Activated naive CD4-positive, alpha-beta T cell treated with anti-CD3 and anti-CD28 coated beads, Interleukin-2, amount 50 U/mL, for 24 hours (primary cell): Measurements from ENCODE around the gene ARHGEF28.

Source experiments
- H3K27ac Mint-ChIP-seq: one replicate; pipeline ENCODE4 v1.8.0; 2021; ENCODE audit warnings: mild to moderate bottlenecking, mixed read lengths
- H3K27me3 Mint-ChIP-seq: one replicate; pipeline ENCODE4 v1.8.0; 2021; ENCODE audit warnings: mixed read lengths
- H3K36me3 Mint-ChIP-seq: one replicate; pipeline ENCODE4 v1.8.0; 2021; ENCODE audit warnings: mixed read lengths
- H3K4me1 Mint-ChIP-seq: one replicate; pipeline ENCODE4 v1.8.0; 2021; ENCODE audit warnings: mixed read lengths
- H3K4me3 Mint-ChIP-seq: one replicate; pipeline ENCODE4 v1.8.0; 2021; ENCODE audit warnings: mild to moderate bottlenecking, mixed read lengths
- H3K9me3 Mint-ChIP-seq: one replicate; pipeline ENCODE4 v1.8.0; 2021; ENCODE audit warnings: mixed read lengths

The ARHGEF28 gene

DNA sequence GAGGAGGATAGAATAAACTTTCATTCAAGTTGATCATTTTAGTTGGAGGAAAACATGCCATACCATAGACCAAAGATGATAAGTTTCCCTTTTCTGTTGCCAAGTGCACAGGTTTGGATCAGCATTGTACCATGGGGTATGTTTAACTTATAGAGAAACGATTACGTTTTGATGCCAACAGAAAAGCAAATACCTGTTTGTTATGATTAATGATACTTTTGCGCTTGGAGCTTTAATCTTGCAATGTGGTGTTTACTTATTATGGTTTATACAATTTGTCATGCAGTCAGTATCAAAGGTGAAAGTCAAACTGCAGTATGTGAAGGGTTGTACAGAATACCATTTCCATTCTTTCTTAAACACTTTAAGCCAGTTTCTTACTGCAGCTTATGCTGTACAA is 13.2 kb upstream of the ARHGEF28 start:
- H3K4me1 Mint-ChIP-seq, result no peaks in the 10 kb centered on the region
- H3K36me3 Mint-ChIP-seq, result no peaks in the 10 kb centered on the region
- H3K4me3 Mint-ChIP-seq, result no peak overlapping the region
- H3K9me3 Mint-ChIP-seq, result no peaks in the 10 kb centered on the region
- peaks cover 20% of the 10 kb centered on the region for H3K27me3 Mint-ChIP-seq
- H3K27ac Mint-ChIP-seq, result no peak overlapping the region

DNA sequence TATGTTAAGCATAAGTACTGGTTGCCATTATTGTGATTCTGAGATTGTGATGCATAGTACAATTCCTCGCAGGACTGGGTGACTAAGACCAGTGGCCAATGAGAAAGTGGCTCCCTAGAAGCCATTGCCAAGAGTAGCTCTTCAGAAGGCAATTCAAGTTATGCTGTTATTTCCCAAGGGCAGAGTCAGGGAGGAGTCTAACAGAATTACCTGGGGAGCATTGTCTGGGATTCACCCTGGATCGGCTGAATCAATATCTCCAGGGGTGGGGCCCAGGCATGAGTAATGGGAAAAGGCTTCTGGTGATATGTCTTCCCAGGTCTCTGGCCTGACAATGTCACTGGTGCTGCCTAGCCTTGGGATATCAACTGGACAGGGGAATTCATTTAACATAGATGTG is 10.9 kb upstream of the ARHGEF28 start:
- no peaks in the 10 kb centered on the region for H3K4me1 Mint-ChIP-seq
- H3K27me3 Mint-ChIP-seq, result peaks cover 22% of the 10 kb centered on the region
- no peak overlapping the region for H3K4me3 Mint-ChIP-seq
- no peaks in the 10 kb centered on the region for H3K9me3 Mint-ChIP-seq
- H3K36me3 Mint-ChIP-seq, result no peaks in the 10 kb centered on the region
- H3K27ac Mint-ChIP-seq, result no peak overlapping the region

DNA sequence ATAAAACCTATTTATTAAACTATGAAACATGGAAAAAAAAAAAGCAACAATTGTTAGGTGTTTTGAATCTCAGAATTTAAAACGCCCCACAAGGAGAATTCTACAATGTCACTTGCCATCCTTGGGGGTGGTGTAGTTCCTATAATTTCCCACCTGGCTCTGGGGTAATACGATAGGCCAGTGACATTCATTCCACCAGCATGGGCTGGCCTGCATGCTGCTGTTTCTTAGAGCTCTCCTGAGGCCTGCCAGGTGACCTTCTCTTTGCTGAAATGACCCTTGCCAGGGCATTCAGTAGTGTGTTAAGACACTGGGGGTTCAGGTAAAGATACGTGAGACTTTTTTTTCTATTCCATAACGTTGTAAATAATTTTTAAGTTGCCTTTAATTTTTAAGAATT is 10.0 kb upstream of the ARHGEF28 start:
- Mint-ChIP-seq H3K4me3 (no peak overlapping the region), H3K4me1 (no peaks in the 10 kb centered on the region), H3K36me3 (no peaks in the 10 kb centered on the region), H3K9me3 (no peaks in the 10 kb centered on the region), H3K27me3 (peaks cover 19% of the 10 kb centered on the region), H3K27ac (no peak overlapping the region)

DNA sequence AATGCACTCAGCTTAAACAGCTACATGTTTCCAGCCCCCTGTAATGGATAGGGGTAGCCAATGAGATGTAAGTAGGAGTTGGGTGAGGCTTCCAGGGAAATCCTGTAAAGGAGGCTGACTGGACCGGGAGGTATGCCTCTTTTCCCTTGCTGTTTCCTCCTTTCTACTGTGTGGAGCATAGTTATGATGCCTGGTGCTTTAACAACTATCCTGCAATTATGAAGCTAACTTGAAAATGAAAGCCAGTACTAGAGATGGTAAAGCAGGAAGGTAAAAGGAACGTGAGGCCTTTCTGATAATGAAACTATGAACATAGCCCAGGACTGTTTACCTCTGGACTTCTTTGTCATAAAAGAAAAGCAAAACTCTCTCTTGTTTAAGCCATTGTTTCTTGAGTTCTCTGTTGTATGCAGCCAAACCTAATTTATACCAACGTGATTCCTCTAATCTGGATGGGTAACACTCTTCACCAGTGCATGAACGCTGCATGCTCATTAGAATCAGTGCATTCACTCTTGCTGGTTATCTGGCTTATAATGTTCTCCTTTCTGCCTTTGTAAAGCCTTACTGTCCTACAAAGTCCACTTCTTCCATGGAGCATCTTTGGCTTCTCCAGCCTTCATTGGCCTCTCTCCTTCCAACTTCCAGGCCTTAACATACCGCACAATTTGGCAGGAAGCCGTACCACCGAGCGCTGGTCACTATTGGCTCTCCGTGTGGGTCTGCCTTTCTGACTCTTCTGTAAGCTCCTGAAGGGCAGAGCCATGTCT is 8.3 kb upstream of the ARHGEF28 start:
- H3K27me3 Mint-ChIP-seq, result peaks cover 21% of the 10 kb centered on the region

DNA sequence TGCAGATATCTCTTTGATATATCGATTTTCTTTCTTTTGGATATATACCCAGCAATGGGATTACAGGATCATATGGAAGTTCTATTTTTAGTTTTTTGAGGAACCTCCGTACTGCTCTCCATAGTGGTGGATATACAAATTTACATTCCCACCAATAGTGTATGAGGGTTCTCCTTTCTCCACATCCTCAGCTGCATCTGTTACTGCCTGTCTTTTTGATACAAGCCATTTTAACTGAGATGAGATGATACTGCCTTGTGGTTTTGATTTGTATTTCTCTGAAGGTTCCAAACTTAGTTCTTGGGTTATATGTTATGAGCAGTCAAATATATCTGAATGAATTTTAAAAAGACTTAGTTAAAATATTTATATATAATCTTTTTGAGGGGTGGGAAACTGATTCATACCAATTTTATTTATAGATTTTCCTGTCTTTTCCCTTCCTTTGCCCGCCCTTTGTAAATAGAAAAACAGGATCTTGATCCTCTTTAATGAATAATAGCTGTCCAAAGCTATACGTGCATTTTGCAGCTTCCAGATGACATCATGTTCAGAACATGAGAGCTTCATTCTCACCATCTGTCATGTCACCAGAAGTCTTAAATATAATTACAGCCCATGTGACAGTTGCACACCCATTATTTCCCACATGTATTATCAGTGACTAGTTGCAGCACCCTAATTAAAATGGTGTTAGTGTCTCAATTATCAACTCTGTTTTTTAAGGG is 6.2 kb upstream of the ARHGEF28 start:
- Mint-ChIP-seq H3K4me3 (no peak overlapping the region), H3K9me3 (no peaks in the 10 kb centered on the region), H3K27ac (no peak overlapping the region), H3K4me1 (no peaks in the 10 kb centered on the region), H3K27me3 (peaks cover 25% of the 10 kb centered on the region), H3K36me3 (no peaks in the 10 kb centered on the region)

More for the DNA sequence above, 8.3 kb upstream of the ARHGEF28 start:
- Mint-ChIP-seq H3K27ac (no peak overlapping the region), H3K36me3 (no peaks in the 10 kb centered on the region), H3K9me3 (no peaks in the 10 kb centered on the region), H3K4me3 (no peak overlapping the region), H3K4me1 (no peaks in the 10 kb centered on the region)

DNA sequence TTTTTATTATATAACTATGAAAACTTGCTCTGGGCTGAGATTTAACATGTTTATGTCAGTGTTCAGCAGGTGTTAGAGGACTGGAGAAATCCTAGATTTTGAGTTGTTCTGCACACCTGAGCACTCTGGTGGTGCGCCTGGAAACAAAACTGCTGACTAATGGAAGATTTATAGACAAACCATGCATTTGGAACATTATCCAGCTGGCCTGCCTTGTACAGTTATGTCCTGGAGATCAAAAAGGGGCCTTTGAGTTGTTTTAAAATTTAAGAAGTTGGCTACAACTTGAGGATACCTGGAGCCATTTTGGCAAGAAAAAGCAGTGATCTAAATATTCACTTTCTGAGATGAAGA is 5.7 kb upstream of the ARHGEF28 start:
- H3K27ac Mint-ChIP-seq, result no peak overlapping the region
- no peak overlapping the region for H3K4me3 Mint-ChIP-seq
- H3K36me3 Mint-ChIP-seq, result no peaks in the 10 kb centered on the region
- no peaks in the 10 kb centered on the region for H3K4me1 Mint-ChIP-seq
- H3K9me3 Mint-ChIP-seq, result no peaks in the 10 kb centered on the region
- peaks cover 28% of the 10 kb centered on the region for H3K27me3 Mint-ChIP-seq

DNA sequence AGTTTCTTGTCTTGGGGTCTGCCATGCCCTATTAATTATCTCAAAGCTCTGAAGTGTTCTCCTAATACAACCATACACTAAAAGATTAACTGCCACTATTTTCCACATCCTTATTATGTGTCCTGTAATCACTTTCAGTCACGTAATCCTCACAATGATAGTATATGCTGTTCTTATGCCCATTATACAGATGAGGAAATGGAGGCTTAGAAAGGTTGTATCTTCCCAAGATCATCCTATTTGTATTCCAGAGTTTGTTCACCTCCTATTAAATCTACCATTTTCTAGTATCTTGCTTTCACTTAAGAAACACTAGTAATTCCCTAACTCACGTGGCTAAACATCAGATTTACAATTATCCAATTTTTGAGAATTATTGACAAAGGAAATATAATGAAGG is 2.9 kb upstream of the ARHGEF28 start:
- Mint-ChIP-seq H3K9me3 (no peaks in the 10 kb centered on the region), H3K4me3 (no peak overlapping the region), H3K36me3 (no peaks in the 10 kb centered on the region), H3K27ac (peak overlapping the region; percentile 57), H3K27me3 (peaks cover 34% of the 10 kb centered on the region), H3K4me1 (no peaks in the 10 kb centered on the region)

DNA sequence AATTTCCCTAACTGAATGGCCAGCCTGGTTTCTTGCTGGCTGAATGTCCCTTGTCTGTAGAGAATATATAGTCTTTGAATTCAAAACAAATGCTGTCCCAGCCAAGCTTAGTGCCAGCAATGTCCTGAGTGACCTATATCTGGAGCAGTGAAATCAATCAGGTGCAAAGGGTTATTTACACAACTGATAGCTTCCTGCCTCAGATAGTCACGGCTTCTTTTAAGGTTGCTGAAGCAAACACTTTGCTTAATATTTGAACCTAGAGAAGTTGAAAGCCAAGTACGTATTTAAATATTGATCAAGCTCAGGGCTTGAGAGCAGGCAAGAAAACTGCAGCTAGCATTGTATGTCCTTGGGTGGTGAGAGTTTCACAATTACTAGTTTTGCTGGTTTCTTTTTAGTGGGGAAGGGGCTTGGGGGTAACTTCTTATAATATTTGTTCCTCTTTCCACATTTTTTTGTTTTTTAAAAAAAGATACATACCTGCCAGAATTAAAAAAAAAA is 2.0 kb upstream of the ARHGEF28 start:
- Mint-ChIP-seq H3K4me1 (no peaks in the 10 kb centered on the region), H3K4me3 (no peak overlapping the region), H3K36me3 (no peaks in the 10 kb centered on the region), H3K9me3 (no peaks in the 10 kb centered on the region), H3K27ac (no peak overlapping the region), H3K27me3 (peaks cover 39% of the 10 kb centered on the region)

DNA sequence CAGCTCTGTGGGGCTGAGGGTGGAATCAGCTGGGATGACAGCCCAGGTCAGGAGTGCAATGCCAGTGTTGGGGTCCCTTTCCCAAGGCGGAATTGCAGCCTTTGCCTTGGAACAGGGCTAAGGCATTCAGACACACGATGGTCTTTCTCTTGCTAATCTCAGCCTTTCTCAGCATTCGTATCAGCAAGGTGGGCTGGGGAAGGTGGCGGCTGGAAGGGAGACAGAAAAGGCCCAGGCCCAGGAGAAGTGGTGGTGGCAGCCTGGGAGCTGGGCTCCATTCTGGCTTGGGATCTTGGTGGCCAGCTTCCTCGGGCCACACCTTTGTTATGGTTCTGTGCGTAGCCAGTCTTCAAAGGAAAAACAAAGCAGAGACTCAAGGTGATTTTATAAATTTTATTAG is 1.1 kb upstream of the ARHGEF28 start:
- no peaks in the 10 kb centered on the region for H3K4me1 Mint-ChIP-seq
- no peaks in the 10 kb centered on the region for H3K36me3 Mint-ChIP-seq
- peak overlapping the region; percentile 30 for H3K27ac Mint-ChIP-seq
- no peak overlapping the region for H3K4me3 Mint-ChIP-seq
- H3K27me3 Mint-ChIP-seq, result peaks cover 43% of the 10 kb centered on the region
- no peaks in the 10 kb centered on the region for H3K9me3 Mint-ChIP-seq

DNA sequence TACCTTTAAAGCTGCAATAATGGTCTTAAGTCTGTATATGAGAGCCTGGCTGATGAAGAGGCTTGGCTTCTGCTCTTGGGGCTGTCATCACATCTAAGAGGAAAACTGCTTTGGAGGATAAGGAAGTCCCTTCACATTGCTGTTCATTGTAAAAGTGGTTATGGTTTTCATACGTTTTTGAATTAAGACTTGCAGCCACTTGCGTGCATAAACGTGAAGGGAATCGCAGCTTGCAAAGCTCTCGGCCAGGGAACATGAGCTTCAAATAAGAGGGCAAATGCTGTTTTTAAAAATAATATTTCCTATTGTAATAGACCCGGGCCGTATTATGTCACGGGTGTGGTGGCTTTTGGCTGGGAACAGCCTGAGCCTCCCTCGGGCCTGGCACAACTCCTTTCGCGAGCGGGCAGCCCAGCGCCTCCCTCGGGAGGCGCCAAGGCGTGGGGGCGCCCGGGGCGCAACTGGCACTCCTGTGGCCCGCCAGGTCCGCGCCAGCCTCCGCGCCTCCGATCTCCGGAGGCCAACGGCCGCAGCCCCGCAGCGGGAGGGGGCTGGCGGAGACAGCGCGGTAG is 538 bp upstream of the ARHGEF28 start:
- Mint-ChIP-seq H3K4me3 (peak overlapping the region; percentile 59), H3K36me3 (no peaks in the 10 kb centered on the region), H3K27me3 (peaks cover 40% of the 10 kb centered on the region), H3K9me3 (no peaks in the 10 kb centered on the region), H3K4me1 (no peaks in the 10 kb centered on the region), H3K27ac (no peak overlapping the region)

DNA sequence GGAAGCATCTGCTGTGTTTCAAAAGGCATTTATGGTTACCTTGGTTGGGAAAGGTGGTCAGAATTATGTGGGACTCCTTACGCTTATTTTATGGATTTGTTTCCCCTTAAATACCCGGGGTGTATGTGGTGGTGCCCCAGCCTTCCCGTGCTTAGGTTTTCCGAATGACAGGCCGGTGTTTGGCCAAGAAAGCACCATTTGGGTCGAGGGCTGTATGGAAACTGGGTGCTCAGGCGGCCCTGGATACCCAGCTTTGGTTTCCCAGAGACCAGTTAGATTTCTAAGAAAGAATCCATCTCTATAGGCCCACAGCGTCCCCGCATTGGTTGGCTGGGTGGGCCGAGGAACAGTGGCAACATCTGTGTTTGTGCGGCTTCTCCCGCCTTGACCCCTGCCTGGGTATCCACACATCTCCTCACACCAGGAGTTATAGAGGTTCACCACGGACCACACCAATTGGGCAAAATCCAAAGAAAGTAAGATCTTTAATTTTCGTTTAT is 868 bp downstream of the ARHGEF28 start:
- Mint-ChIP-seq H3K4me3 (no peak overlapping the region), H3K4me1 (no peaks in the 10 kb centered on the region), H3K36me3 (no peaks in the 10 kb centered on the region), H3K27me3 (peaks cover 36% of the 10 kb centered on the region), H3K27ac (no peak overlapping the region), H3K9me3 (no peaks in the 10 kb centered on the region)

DNA sequence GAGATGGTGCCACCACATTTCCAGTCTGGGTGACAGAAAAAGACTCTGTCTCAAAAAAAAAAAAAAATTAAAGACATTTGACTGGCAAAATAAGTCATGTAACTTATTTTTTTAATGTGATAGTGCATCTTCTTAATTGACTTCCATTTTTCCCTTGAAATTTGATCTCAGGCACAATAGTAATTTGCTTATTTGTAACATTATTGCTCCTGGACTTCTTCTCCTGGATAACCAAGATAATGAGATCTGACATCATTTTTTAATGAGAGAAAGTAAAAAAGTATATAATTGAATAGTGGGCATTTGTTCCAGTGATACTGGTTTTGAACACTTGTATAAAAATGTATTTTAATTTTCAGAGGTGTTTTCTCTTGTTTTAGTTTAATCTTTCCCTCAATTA is 3.5 kb downstream of the ARHGEF28 start:
- Mint-ChIP-seq H3K4me1 (no peaks in the 10 kb centered on the region), H3K9me3 (no peaks in the 10 kb centered on the region), H3K4me3 (no peak overlapping the region), H3K36me3 (no peaks in the 10 kb centered on the region), H3K27ac (no peak overlapping the region), H3K27me3 (peaks cover 28% of the 10 kb centered on the region)

DNA sequence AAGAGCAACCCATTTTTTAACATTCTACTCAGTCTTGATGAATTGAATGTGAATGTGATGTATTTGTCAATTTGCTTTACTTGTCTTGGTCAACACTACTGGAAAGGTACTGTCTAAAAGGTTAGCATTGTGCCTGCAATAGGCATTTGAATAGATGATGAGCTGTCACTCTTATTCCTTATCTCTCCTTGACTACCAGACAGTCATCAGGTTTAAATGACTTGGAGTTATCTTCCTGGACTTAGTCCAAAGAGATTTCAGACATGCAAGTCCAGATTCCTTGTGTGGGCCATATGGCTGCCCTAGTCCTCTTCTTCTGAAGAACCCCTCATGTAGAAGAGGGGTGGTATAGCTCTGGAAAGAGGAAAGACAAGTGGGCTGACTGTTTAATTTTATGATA is 4.8 kb downstream of the ARHGEF28 start:
- Mint-ChIP-seq H3K4me1 (no peaks in the 10 kb centered on the region), H3K27ac (no peak overlapping the region), H3K9me3 (no peaks in the 10 kb centered on the region), H3K4me3 (no peak overlapping the region), H3K36me3 (no peaks in the 10 kb centered on the region), H3K27me3 (peaks cover 23% of the 10 kb centered on the region)

DNA sequence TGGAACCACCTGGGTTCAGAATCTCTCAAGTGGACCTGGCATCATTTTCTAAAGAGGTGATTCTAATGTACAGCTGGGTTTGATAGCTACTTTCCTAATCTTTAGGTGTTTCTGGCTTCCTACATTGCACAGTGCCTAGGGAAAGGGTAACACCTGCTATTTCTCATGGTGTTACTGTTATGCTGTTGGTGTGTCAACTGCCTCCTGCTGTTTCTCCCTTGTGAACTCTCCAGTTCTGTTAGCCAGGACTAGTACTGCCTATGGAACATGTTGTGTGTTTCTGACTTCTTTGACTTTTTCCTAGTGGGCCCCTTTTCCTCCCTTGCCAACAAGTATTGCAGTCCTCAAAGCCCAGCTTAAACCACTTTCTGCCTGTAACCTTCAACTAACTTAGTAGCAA is 5.5 kb downstream of the ARHGEF28 start:
- Mint-ChIP-seq H3K4me3 (no peak overlapping the region), H3K27ac (no peak overlapping the region), H3K4me1 (no peaks in the 10 kb centered on the region), H3K9me3 (no peaks in the 10 kb centered on the region), H3K27me3 (peaks cover 23% of the 10 kb centered on the region), H3K36me3 (no peaks in the 10 kb centered on the region)

DNA sequence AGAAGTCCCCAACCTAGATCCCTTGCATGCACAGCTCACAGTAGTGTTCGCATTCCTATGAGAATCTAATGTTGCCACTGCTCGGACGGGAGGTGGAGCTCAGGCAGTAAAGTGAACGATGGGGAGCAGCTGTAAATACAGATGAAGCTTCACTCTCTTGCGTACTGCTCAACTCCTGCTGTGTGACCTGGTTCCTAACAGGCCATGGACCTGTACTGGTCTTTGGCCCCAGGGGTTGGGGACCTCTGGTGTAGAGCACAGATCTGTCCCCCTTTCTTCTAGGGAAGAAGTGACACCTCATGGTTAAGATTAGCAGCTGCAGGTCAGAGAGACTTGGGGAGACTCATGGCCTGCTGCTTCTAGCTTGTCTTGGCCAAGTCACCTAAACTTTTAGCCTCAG is 7.1 kb downstream of the ARHGEF28 start:
- Mint-ChIP-seq H3K27me3 (peaks cover 19% of the 10 kb centered on the region), H3K9me3 (no peaks in the 10 kb centered on the region), H3K4me3 (no peak overlapping the region), H3K4me1 (no peaks in the 10 kb centered on the region), H3K27ac (no peak overlapping the region), H3K36me3 (no peaks in the 10 kb centered on the region)

DNA sequence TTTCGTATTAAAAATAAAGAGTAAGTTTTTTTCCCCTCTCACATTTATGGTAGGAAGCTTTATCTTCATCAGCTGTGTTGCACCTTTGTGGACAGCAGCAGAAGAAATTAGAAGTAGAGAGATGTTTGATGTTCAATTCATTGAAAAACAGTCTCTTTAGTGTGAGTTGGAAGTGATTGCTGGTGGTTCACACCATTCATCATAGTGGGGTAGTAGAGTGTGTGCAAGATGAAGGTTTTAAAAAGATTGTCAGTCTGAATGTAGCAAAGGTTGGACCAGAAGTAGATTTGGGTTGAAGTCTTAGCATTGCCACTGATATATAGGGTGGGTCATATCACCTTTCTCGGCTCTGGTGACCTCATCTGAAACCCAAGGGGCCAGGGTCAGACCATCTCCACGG is 10.4 kb downstream of the ARHGEF28 start:
- H3K4me1 Mint-ChIP-seq, result no peaks in the 10 kb centered on the region
- no peaks in the 10 kb centered on the region for H3K36me3 Mint-ChIP-seq
- no peak overlapping the region for H3K27ac Mint-ChIP-seq
- no peaks in the 10 kb centered on the region for H3K9me3 Mint-ChIP-seq
- H3K4me3 Mint-ChIP-seq, result no peak overlapping the region
- peaks cover 23% of the 10 kb centered on the region for H3K27me3 Mint-ChIP-seq
